Measurements from ENCODE around the gene WDR26. TPM values are rescaled to one million over a fixed set of nuclear protein-coding genes. Genes with fewer than 3 reads are reported as not detected.
A peak's percentile ranks its signal among the peaks of the same experiment; 100 is the strongest.
"Not testable (repeated sequence)": the region's sequence is repeated elsewhere in the genome, so short reads cannot be mapped to it uniquely, and the experiment has no call there.

Gene WDR26
- total RNA-seq, 1 experiment from 2014 or later, result 81.4 TPM

GRCh38 chr1:224427346-224427745 lies 7.3 kb downstream of the WDR26 start:
- no peak overlapping the region for H3K23ac ChIP-seq (ENCODE audit: insufficient read length, low read depth, low read length)
- Mint-ChIP-seq H3K27me3 (ENCODE audit: low read depth) (no peaks in the 10 kb centered on the region), H3K4me3 (no peak overlapping the region), H3K36me3 (ENCODE audit: insufficient read depth in 1 of 3, low read depth in 3 of 3) (peaks cover 41 to 78% (median 78%) of the 10 kb centered on the region in 3 experiments; a peak in 6 of 7 replicates), H3K27ac (peak overlapping the region in 1 of 3 experiments; percentile 45; a peak in 1 of 7 replicates), H3K4me1 (peaks cover 15 to 16% of the 10 kb centered on the region in 2 experiments), H3K9me3 (no peaks in the 10 kb centered on the region)
- no peak overlapping the region for H3K9ac ChIP-seq (ENCODE audit: extremely low read depth, insufficient read length, low read length)
- H2BK12ac ChIP-seq (ENCODE audit: insufficient read length, low read depth, low read length), result no peak overlapping the region
- no peak overlapping the region for H4K5ac ChIP-seq (ENCODE audit: insufficient read length, low read depth, low read length)
- no peak for TF ChIP-seq CTCF (conservative IDR thresholded peaks at IDR 0.05)
- H3K27ac ChIP-seq (ENCODE audit: insufficient read length, low read depth, low read length), result no peak overlapping the region
- H3K9me3 ChIP-seq (ENCODE audit: control insufficient read depth, low read depth, low read length), result no peaks in the 10 kb centered on the region
- H3K4me1 ChIP-seq (ENCODE audit: insufficient read depth, low read length), result no peaks in the 10 kb centered on the region
- H2BK15ac ChIP-seq (ENCODE audit: low read depth, low read length), result no peak overlapping the region
- no peak overlapping the region for H3K4ac ChIP-seq (ENCODE audit: low read depth, low read length)
- H3K4me2 ChIP-seq (ENCODE audit: insufficient read depth, insufficient read length, low read length), result no peak overlapping the region
- H3K27me3 ChIP-seq (ENCODE audit: insufficient read depth, low read length), result no peaks in the 10 kb centered on the region
- H2AFZ ChIP-seq (ENCODE audit: low read length), result no peak overlapping the region
- no peak overlapping the region for H2BK20ac ChIP-seq (ENCODE audit: low read depth, low read length, poor library complexity, severe bottlenecking)
- no peak overlapping the region for H3K56ac ChIP-seq (ENCODE audit: insufficient read length, low read depth, low read length)
- H2AK5ac ChIP-seq (ENCODE audit: insufficient read length, low read length), result no peak overlapping the region
- peaks cover 6% of the 10 kb centered on the region for H3K79me1 ChIP-seq (ENCODE audit: insufficient read depth, low read depth, low read length, poor library complexity, severe bottlenecking)
- H3K14ac ChIP-seq (ENCODE audit: insufficient read depth, low read length), result no peak overlapping the region
- no peak overlapping the region for H4K91ac ChIP-seq (ENCODE audit: insufficient read length, low read depth, low read length)
- no peak overlapping the region for H3K18ac ChIP-seq (ENCODE audit: insufficient read length, low read depth, low read length)
- no peak overlapping the region for H4K8ac ChIP-seq (replicated peaks; ENCODE audit: insufficient read length, low read depth, low read length)
- DNase-seq, result no peak
- no peak overlapping the region for H2BK120ac ChIP-seq (ENCODE audit: low read depth, low read length, poor library complexity, severe bottlenecking)
- no peaks in the 10 kb centered on the region for H3K23me2 ChIP-seq (ENCODE audit: insufficient read length, low read depth, low read length, poor library complexity, severe bottlenecking)
- WGBS (ENCODE audit: extremely low coverage, insufficient read length, low lambda C conversion rate), result no CpG with 5 or more reads among the region's 1 CpG
- no peak overlapping the region for H2BK5ac ChIP-seq (ENCODE audit: insufficient read length, low read length)
- no peaks in the 10 kb centered on the region for H4K20me1 ChIP-seq (ENCODE audit: control insufficient read depth, insufficient read depth, insufficient read length)
- no peak overlapping the region for H3T11ph ChIP-seq (ENCODE audit: low read length)
- peaks cover 5% of the 10 kb centered on the region; the same call in 1 of the 2 replicates for H3K79me2 ChIP-seq (ENCODE audit: insufficient read depth, low read length)

DNA sequence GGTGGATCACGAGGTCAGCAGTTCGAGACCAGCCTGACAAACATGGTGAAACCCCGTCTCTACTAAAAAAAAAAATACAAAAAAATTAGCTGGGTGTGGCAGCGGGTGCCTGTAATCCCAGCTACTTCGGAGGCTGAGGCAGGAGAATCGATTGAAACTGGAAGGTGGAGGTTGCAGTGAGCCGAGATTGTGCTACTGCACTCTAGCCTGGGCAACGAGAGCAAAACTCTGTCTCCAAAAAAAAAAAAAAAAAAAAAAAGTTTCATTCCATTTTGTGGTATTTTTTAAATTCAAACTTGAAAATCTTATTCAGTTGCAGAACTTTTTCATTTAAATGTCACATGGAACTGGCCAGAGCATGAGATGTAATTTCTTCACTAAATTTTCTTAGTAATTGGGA lies 7.7 kb downstream of the WDR26 start:
- Mint-ChIP-seq H3K36me3 (ENCODE audit: insufficient read depth in 1 of 3, low read depth in 3 of 3) (peaks cover 43 to 80% (median 78%) of the 10 kb centered on the region in 3 experiments; a peak in 6 of 7 replicates), H3K4me1 (peaks cover 10 to 11% of the 10 kb centered on the region in 2 experiments), H3K27ac (peak overlapping the region in 1 of 3 experiments; percentile 45; a peak in 1 of 7 replicates)
- not testable (repeated sequence) for H3K9ac ChIP-seq (ENCODE audit: extremely low read depth, insufficient read length, low read length); H4K5ac ChIP-seq (ENCODE audit: insufficient read length, low read depth, low read length); H3K4ac ChIP-seq (ENCODE audit: low read depth, low read length); H3K4me1 ChIP-seq (ENCODE audit: insufficient read depth, low read length); H2AFZ ChIP-seq (ENCODE audit: low read length); H2BK12ac ChIP-seq (ENCODE audit: insufficient read length, low read depth, low read length); H3K23ac ChIP-seq (ENCODE audit: insufficient read length, low read depth, low read length); H3K27me3 Mint-ChIP-seq (ENCODE audit: low read depth); H3K27me3 ChIP-seq (ENCODE audit: insufficient read depth, low read length); H2BK5ac ChIP-seq (ENCODE audit: insufficient read length, low read length); H2BK20ac ChIP-seq (ENCODE audit: low read depth, low read length, poor library complexity, severe bottlenecking); H3K9me3 Mint-ChIP-seq; H3K18ac ChIP-seq (ENCODE audit: insufficient read length, low read depth, low read length); H2AK5ac ChIP-seq (ENCODE audit: insufficient read length, low read length); H3K56ac ChIP-seq (ENCODE audit: insufficient read length, low read depth, low read length); H4K91ac ChIP-seq (ENCODE audit: insufficient read length, low read depth, low read length); H3K4me3 Mint-ChIP-seq; H3K79me2 ChIP-seq (ENCODE audit: insufficient read depth, low read length); H2BK120ac ChIP-seq (ENCODE audit: low read depth, low read length, poor library complexity, severe bottlenecking); H3K79me1 ChIP-seq (ENCODE audit: insufficient read depth, low read depth, low read length, poor library complexity, severe bottlenecking); H3K4me2 ChIP-seq (ENCODE audit: insufficient read depth, insufficient read length, low read length); H3T11ph ChIP-seq (ENCODE audit: low read length); H3K14ac ChIP-seq (ENCODE audit: insufficient read depth, low read length); H3K9me3 ChIP-seq (ENCODE audit: control insufficient read depth, low read depth, low read length); H3K27ac ChIP-seq (ENCODE audit: insufficient read length, low read depth, low read length); H3K23me2 ChIP-seq (ENCODE audit: insufficient read length, low read depth, low read length, poor library complexity, severe bottlenecking); DNase-seq; H2BK15ac ChIP-seq (ENCODE audit: low read depth, low read length); H4K20me1 ChIP-seq (ENCODE audit: control insufficient read depth, insufficient read depth, insufficient read length); H4K8ac ChIP-seq (replicated peaks; ENCODE audit: insufficient read length, low read depth, low read length)
- no CpG with 5 or more reads among the region's 8 CpGs for WGBS (ENCODE audit: extremely low coverage, insufficient read length, low lambda C conversion rate)

Data from H9 (cell line).